Trophoblast cell (in vitro differentiated cells and primary cell): ENCODE results near the gene DLK1.
A peak's percentile ranks its signal among the peaks of the same experiment; 100 is the strongest.

ENCODE experiments used
- DNase-seq, 2 donors: peaks; one replicate each; pipeline ENCODE4 v3.0.0-alpha.2; 2016
- H2AFZ ChIP-seq: 2 replicates; pipeline ENCODE4 v1.6.1; 2013; ENCODE audit warnings: low read length, moderate library complexity, mild to moderate bottlenecking; ENCODE audit not compliant: insufficient read depth, poor library complexity
- H2AK5ac ChIP-seq: 2 replicates; pipeline ENCODE4 v1.6.1; 2013; ENCODE audit warnings: mild to moderate bottlenecking, low read length
- H2BK120ac ChIP-seq: 2 replicates; pipeline ENCODE4 v1.6.1; 2013; ENCODE audit warnings: low read length, mild to moderate bottlenecking, moderate library complexity; ENCODE audit not compliant: insufficient read depth, poor library complexity
- H2BK12ac ChIP-seq: 2 replicates; pipeline ENCODE4 v1.6.1; 2013; ENCODE audit warnings: mild to moderate bottlenecking, low read length, moderate library complexity
- H2BK5ac ChIP-seq: 2 replicates; pipeline ENCODE4 v1.6.1; 2013; ENCODE audit warnings: low read length, low read depth, moderate library complexity, mild to moderate bottlenecking; ENCODE audit not compliant: poor library complexity
- H3K14ac ChIP-seq: 2 replicates; pipeline ENCODE4 v1.6.1; 2013; ENCODE audit warnings: mild to moderate bottlenecking, low read length
- H3K18ac ChIP-seq: 2 replicates; pipeline ENCODE4 v1.6.1; 2013; ENCODE audit warnings: mild to moderate bottlenecking, low read length
- H3K23ac ChIP-seq: 2 replicates; pipeline ENCODE4 v1.6.1; 2013; ENCODE audit warnings: low read length
- H3K27ac ChIP-seq: 2 replicates; pipeline ENCODE4 v1.5.1; 2013; ENCODE audit warnings: low read depth, mild to moderate bottlenecking, inconsistent platforms, low read length, moderate library complexity
- H3K27me3 ChIP-seq: 2 replicates; pipeline ENCODE4 v1.6.1; 2013; ENCODE audit warnings: inconsistent platforms, mild to moderate bottlenecking, low read length, moderate library complexity; ENCODE audit not compliant: insufficient read depth
- H3K36me3 ChIP-seq, 2 experiments: 1 replicate in 1 of 2; 2 replicates in 1 of 2; pipeline ENCODE4 v1.6.1; 2013; ENCODE audit warnings: low read length in 2 of 2, mild to moderate bottlenecking in 2 of 2, moderate library complexity in 1 of 2; ENCODE audit not compliant: insufficient read depth in 2 of 2, control insufficient read depth in 1 of 2
- H3K4ac ChIP-seq: 2 replicates; pipeline ENCODE4 v1.6.1; 2013; ENCODE audit warnings: low read depth, mild to moderate bottlenecking, low read length, moderate library complexity
- H3K4me1 ChIP-seq, 2 experiments: 1 replicate in 1 of 2; 2 replicates in 1 of 2; pipeline ENCODE4 v1.6.1; 2013; ENCODE audit warnings: low read length in 2 of 2, mild to moderate bottlenecking in 2 of 2, moderate library complexity in 1 of 2; ENCODE audit not compliant: insufficient read depth in 2 of 2, control insufficient read depth in 1 of 2
- H3K4me2 ChIP-seq: 2 replicates; pipeline ENCODE4 v1.6.1; 2013; ENCODE audit warnings: inconsistent platforms, mild to moderate bottlenecking, low read length, moderate library complexity
- H3K4me3 ChIP-seq: 2 replicates; pipeline ENCODE4 v1.5.1; 2013; ENCODE audit warnings: mild to moderate bottlenecking, low read depth, low read length, inconsistent platforms
- H3K79me1 ChIP-seq: one replicate; pipeline ENCODE4 v1.6.1; 2013; ENCODE audit warnings: low read length
- H3K79me2 ChIP-seq: 2 replicates; pipeline ENCODE4 v1.6.1; 2013; ENCODE audit warnings: low read length, mild to moderate bottlenecking; ENCODE audit not compliant: control insufficient read depth, insufficient read depth, poor library complexity
- H3K9ac ChIP-seq: 2 replicates; pipeline ENCODE4 v1.6.1; 2013; ENCODE audit warnings: mild to moderate bottlenecking, low read length
- H3K9me3 ChIP-seq: 2 replicates; pipeline ENCODE4 v1.6.1; 2013; ENCODE audit warnings: low read depth, mild to moderate bottlenecking, control low read depth, inconsistent platforms, low read length; ENCODE audit not compliant: insufficient read depth
- H4K12ac ChIP-seq: 2 replicates; pipeline ENCODE4 v1.6.1; 2013; ENCODE audit warnings: low read depth, mild to moderate bottlenecking, low read length, moderate library complexity
- H4K8ac ChIP-seq: 2 replicates; pipeline ENCODE4 v1.6.1; 2013; ENCODE audit warnings: low read depth, mild to moderate bottlenecking, low read length, moderate library complexity
- H4K91ac ChIP-seq: one replicate; pipeline ENCODE4 v1.6.1; 2013; ENCODE audit warnings: low read depth, mild to moderate bottlenecking, low read length, moderate library complexity
- WGBS: extraction: QIAGEN DNeasy Blood & Tissue Kit; methylation state at CpG from one replicate; pipeline ENCODE4 v1.1.7; 2013; ENCODE audit warnings: missing lambda C conversion rate; ENCODE audit not compliant: insufficient read length, insufficient coverage; ENCODE audit errors: extremely low coverage; 5-methylcytosine and 5-hydroxymethylcytosine counted together

DLK1 gene

DNA sequence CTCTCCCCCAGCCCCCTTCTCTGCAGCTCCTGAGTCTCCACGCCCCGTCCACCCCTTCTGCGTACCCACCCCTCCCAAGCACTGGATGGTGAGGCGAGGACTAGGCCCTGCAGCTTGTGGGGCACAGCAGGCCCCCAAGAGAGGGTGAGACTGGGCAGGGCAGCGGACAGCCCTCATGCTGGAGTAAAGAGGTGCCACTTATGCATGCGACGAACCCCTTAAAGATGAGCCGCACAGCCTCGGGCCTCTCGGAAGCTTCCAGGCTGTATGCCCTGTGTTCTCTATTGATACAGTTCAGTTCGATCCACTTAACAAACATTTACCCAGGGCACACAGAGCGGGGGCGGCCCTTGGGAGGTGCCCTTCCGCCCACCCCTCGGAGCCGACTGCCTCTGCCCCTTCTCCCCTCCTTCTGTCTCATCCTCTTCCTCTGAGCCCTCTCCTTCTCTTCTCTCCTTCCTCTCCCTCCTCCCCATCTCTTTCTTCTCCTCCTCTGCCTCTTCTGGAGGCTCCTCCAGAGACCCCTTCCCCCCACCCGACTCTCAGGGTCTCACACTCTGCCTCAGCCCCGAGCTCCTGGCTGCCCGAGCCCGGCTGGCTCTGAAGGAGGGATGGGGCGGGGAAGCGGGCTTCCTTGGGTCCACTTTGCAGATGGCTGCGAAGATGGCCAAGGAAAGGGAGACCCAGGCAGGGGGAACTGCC is 32.7 kb upstream of the DLK1 start:
- Histone ChIP-seq H3K27me3 (no peaks in the 10 kb centered on the region), H3K4me1 (peaks cover 35 to 45% of the 10 kb centered on the region in 2 experiments), H3K79me1 (peaks cover 16% of the 10 kb centered on the region), H3K4ac (no peak overlapping the region), H2AFZ (no peak overlapping the region), H4K8ac (no peak overlapping the region), H3K4me3 (no peak overlapping the region), H3K79me2 (peaks cover 3% of the 10 kb centered on the region), H2AK5ac (peak overlapping the region; percentile 66), H3K9me3 (no peaks in the 10 kb centered on the region), H4K12ac (no peak overlapping the region), H2BK12ac (peak overlapping the region; percentile 82), H3K18ac (peak overlapping the region; percentile 23), H3K9ac (no peak overlapping the region), H3K23ac (no peak overlapping the region), H3K4me2 (no peak overlapping the region), H3K27ac (peak overlapping the region; percentile 54), H3K36me3 (no peaks in the 10 kb centered on the region), H4K91ac (peak overlapping the region; percentile 72), H3K14ac (peak overlapping the region; percentile 38), H2BK120ac (no peak overlapping the region), H2BK5ac (no peak overlapping the region)
- DNase-seq, result no peak
- WGBS, result no CpG with 5 or more reads among the region's 23 CpGs

GRCh38 chr14:100694579-100695422 is 31.9 kb upstream of the DLK1 start:
- H2AK5ac ChIP-seq, result peak overlapping the region; percentile 66
- H3K79me1 ChIP-seq, result peaks cover 16% of the 10 kb centered on the region
- WGBS, result no CpG with 5 or more reads among the region's 17 CpGs
- no peak for DNase-seq
- no peak overlapping the region for H4K8ac ChIP-seq
- peaks cover 31 to 41% of the 10 kb centered on the region in 2 experiments for H3K4me1 ChIP-seq
- H3K4me2 ChIP-seq, result no peak overlapping the region
- no peak overlapping the region for H3K23ac ChIP-seq
- H3K9ac ChIP-seq, result no peak overlapping the region
- H3K9me3 ChIP-seq, result no peaks in the 10 kb centered on the region
- H3K27me3 ChIP-seq, result no peaks in the 10 kb centered on the region
- H3K14ac ChIP-seq, result peak overlapping the region; percentile 21
- peak overlapping the region; percentile 60 for H4K91ac ChIP-seq
- H2BK120ac ChIP-seq, result no peak overlapping the region
- H3K36me3 ChIP-seq, result no peaks in the 10 kb centered on the region
- H3K4me3 ChIP-seq, result no peak overlapping the region
- H4K12ac ChIP-seq, result no peak overlapping the region
- H3K79me2 ChIP-seq, result peaks cover 3% of the 10 kb centered on the region
- H3K4ac ChIP-seq, result no peak overlapping the region
- no peak overlapping the region for H3K18ac ChIP-seq
- no peak overlapping the region for H2AFZ ChIP-seq
- peak overlapping the region; percentile 82 for H2BK12ac ChIP-seq
- no peak overlapping the region for H3K27ac ChIP-seq
- H2BK5ac ChIP-seq, result no peak overlapping the region

GRCh38 chr14:100695423-100695738 is 31.3 kb upstream of the DLK1 start:
- no peak overlapping the region for H4K12ac ChIP-seq
- H3K27me3 ChIP-seq, result no peaks in the 10 kb centered on the region
- no peak for DNase-seq
- no peak overlapping the region for H4K8ac ChIP-seq
- WGBS, result no CpG with 5 or more reads among the region's 13 CpGs
- no peak overlapping the region for H2BK5ac ChIP-seq
- H3K4me1 ChIP-seq, result peaks cover 31 to 41% of the 10 kb centered on the region in 2 experiments
- no peak overlapping the region for H3K4ac ChIP-seq
- H3K4me3 ChIP-seq, result no peak overlapping the region
- no peak overlapping the region for H3K23ac ChIP-seq
- H3K79me2 ChIP-seq, result peaks cover 3% of the 10 kb centered on the region
- no peak overlapping the region for H3K27ac ChIP-seq
- peak overlapping the region; percentile 31 for H2BK12ac ChIP-seq
- H4K91ac ChIP-seq, result peak overlapping the region; percentile 60
- H2BK120ac ChIP-seq, result no peak overlapping the region
- no peak overlapping the region for H3K4me2 ChIP-seq
- no peaks in the 10 kb centered on the region for H3K9me3 ChIP-seq
- no peak overlapping the region for H3K18ac ChIP-seq
- H2AK5ac ChIP-seq, result peak overlapping the region; percentile 28
- no peaks in the 10 kb centered on the region for H3K36me3 ChIP-seq
- no peak overlapping the region for H3K14ac ChIP-seq
- no peak overlapping the region for H3K9ac ChIP-seq
- H2AFZ ChIP-seq, result no peak overlapping the region
- H3K79me1 ChIP-seq, result peaks cover 16% of the 10 kb centered on the region

GRCh38 chr14:100696008-100696407 is 30.7 kb upstream of the DLK1 start:
- Histone ChIP-seq H3K9me3 (peaks cover 2% of the 10 kb centered on the region), H4K91ac (peak overlapping the region; percentile 36), H3K14ac (peak overlapping the region; percentile 26), H3K27me3 (no peaks in the 10 kb centered on the region), H3K4me1 (peaks cover 34 to 41% of the 10 kb centered on the region in 2 experiments), H3K4me2 (no peak overlapping the region), H2BK12ac (no peak overlapping the region), H3K79me2 (peaks cover 3% of the 10 kb centered on the region), H3K36me3 (no peaks in the 10 kb centered on the region), H3K79me1 (peaks cover 16% of the 10 kb centered on the region), H4K12ac (no peak overlapping the region), H4K8ac (no peak overlapping the region), H3K18ac (no peak overlapping the region), H3K4me3 (no peak overlapping the region), H2BK120ac (peak overlapping the region; percentile 25), H3K9ac (no peak overlapping the region), H2AK5ac (no peak overlapping the region), H2AFZ (no peak overlapping the region), H3K4ac (no peak overlapping the region), H3K23ac (no peak overlapping the region), H2BK5ac (no peak overlapping the region), H3K27ac (no peak overlapping the region)
- no peak for DNase-seq
- WGBS, result no CpG with 5 or more reads among the region's 13 CpGs
